ENCODE results near the gene UBA3.

- TF ChIP-seq POLR2A (IDR thresholded peaks at IDR 0.05; ENCODE audit: borderline replicate concordance, extremely low read depth, insufficient read depth, insufficient read length) = no peak
- no peak for TF ChIP-seq CTCF (IDR thresholded peaks at IDR 0.05 in 2 of 3, conservative IDR thresholded peaks at IDR 0.05 in 1 of 3; ENCODE audit: borderline replicate concordance in 1 of 3, insufficient read depth in 1 of 3, low read depth in 2 of 3, low read length in 2 of 3)
- TF ChIP-seq SP1 (IDR thresholded peaks at IDR 0.05; ENCODE audit: low read depth) = peak; percentile 59
- TF ChIP-seq REST (IDR thresholded peaks at IDR 0.05; ENCODE audit: low read depth) = no peak
- no peak for TF ChIP-seq EGR1 (IDR thresholded peaks at IDR 0.05; ENCODE audit: low read depth)
- TF ChIP-seq EZH2phosphoT487 (IDR thresholded peaks at IDR 0.05; ENCODE audit: borderline replicate concordance) = no peak
- TF ChIP-seq ZFX (IDR thresholded peaks at IDR 0.05) = no peak
- TF ChIP-seq RAD21 (IDR thresholded peaks at IDR 0.05; ENCODE audit: low read depth) = no peak
- no peak for TF ChIP-seq SIN3A (IDR thresholded peaks at IDR 0.05; ENCODE audit: low read depth)
Measured at GRCh38 chr3:69090021-69090420, 9.9 kb upstream of the UBA3 start.

Data from HCT116 (cell line).